ENCODE measurements around the gene CLP1.

CLP1 gene

GRCh38 chr11:57643802-57644201 is 13.8 kb upstream of the CLP1 start:
- Histone ChIP-seq H3K27me3 (ENCODE audit: insufficient read depth, low read length, poor library complexity) (no peaks in the 10 kb centered on the region), H3K23ac (ENCODE audit: low read length) (no peak overlapping the region), H3K36me3 (ENCODE audit: control insufficient read depth, insufficient read depth, low read length) (peaks cover 2% of the 10 kb centered on the region), H4K8ac (ENCODE audit: low read depth, low read length) (no peak overlapping the region), H2BK120ac (ENCODE audit: low read depth, low read length) (no peak overlapping the region), H2BK15ac (replicated peaks; ENCODE audit: low read depth) (no peak overlapping the region), H3K4me3 (ENCODE audit: low read length) (no peak overlapping the region), H3K18ac (ENCODE audit: low read length) (no peak overlapping the region), H3K4ac (ENCODE audit: low read depth, low read length) (no peak overlapping the region), H3K79me1 (ENCODE audit: low read length) (peaks cover 16% of the 10 kb centered on the region), H3K9ac (ENCODE audit: low read length) (no peak overlapping the region), H3K56ac (ENCODE audit: low read length) (no peak overlapping the region), H3K4me2 (ENCODE audit: low read length) (no peak overlapping the region), H3K4me1 (ENCODE audit: control insufficient read depth, low read depth, low read length) (peaks cover 30% of the 10 kb centered on the region), H3K27ac (ENCODE audit: low read depth, low read length) (no peak overlapping the region), H4K5ac (ENCODE audit: low read length) (no peak overlapping the region), H3K79me2 (ENCODE audit: control insufficient read depth, insufficient read depth, low read length) (peaks cover 29% of the 10 kb centered on the region), H2BK5ac (ENCODE audit: low read length) (no peak overlapping the region), H2AK5ac (ENCODE audit: low read length) (no peak overlapping the region)
- peak; percentile 53 for DNase-seq
- WGBS (ENCODE audit: extremely low coverage, insufficient coverage, low lambda C conversion rate) = no CpG with 5 or more reads among the region's 3 CpGs

- H3K79me2 ChIP-seq (ENCODE audit: control insufficient read depth, insufficient read depth, low read length) = peaks cover 22% of the 10 kb centered on the region
- H2BK5ac ChIP-seq (ENCODE audit: low read length) = no peak overlapping the region
- no CpG with 5 or more reads among the region's 17 CpGs for WGBS (ENCODE audit: extremely low coverage, insufficient coverage, low lambda C conversion rate)
- H3K79me1 ChIP-seq (ENCODE audit: low read length) = peaks cover 13% of the 10 kb centered on the region
- H3K23ac ChIP-seq (ENCODE audit: low read length) = no peak overlapping the region
- H3K27me3 ChIP-seq (ENCODE audit: insufficient read depth, low read length, poor library complexity) = no peaks in the 10 kb centered on the region
- H4K5ac ChIP-seq (ENCODE audit: low read length) = no peak overlapping the region
- H2BK120ac ChIP-seq (ENCODE audit: low read depth, low read length) = no peak overlapping the region
- H2BK15ac ChIP-seq (replicated peaks; ENCODE audit: low read depth) = no peak overlapping the region
- no peak overlapping the region for H3K4me3 ChIP-seq (ENCODE audit: low read length)
- peaks cover 2% of the 10 kb centered on the region for H3K36me3 ChIP-seq (ENCODE audit: control insufficient read depth, insufficient read depth, low read length)
- no peak overlapping the region for H3K18ac ChIP-seq (ENCODE audit: low read length)
- peaks cover 31% of the 10 kb centered on the region for H3K4me1 ChIP-seq (ENCODE audit: control insufficient read depth, low read depth, low read length)
- H3K4ac ChIP-seq (ENCODE audit: low read depth, low read length) = no peak overlapping the region
- peak; percentile 92 for DNase-seq
- peak overlapping the region; percentile 37 for H3K9ac ChIP-seq (ENCODE audit: low read length)
- H2AK5ac ChIP-seq (ENCODE audit: low read length) = no peak overlapping the region
- H4K8ac ChIP-seq (ENCODE audit: low read depth, low read length) = no peak overlapping the region
- H3K4me2 ChIP-seq (ENCODE audit: low read length) = no peak overlapping the region
- no peak overlapping the region for H3K27ac ChIP-seq (ENCODE audit: low read depth, low read length)
- no peak overlapping the region for H3K56ac ChIP-seq (ENCODE audit: low read length)
Measured at GRCh38 chr11:57644748-57645688, 12.5 kb upstream of the CLP1 start.

- H3K79me1 ChIP-seq (ENCODE audit: low read length) = peaks cover 13% of the 10 kb centered on the region
- H3K56ac ChIP-seq (ENCODE audit: low read length) = peak overlapping the region; percentile 3
- H3K4me2 ChIP-seq (ENCODE audit: low read length) = no peak overlapping the region
- H3K4ac ChIP-seq (ENCODE audit: low read depth, low read length) = no peak overlapping the region
- H3K4me3 ChIP-seq (ENCODE audit: low read length) = no peak overlapping the region
- H3K27ac ChIP-seq (ENCODE audit: low read depth, low read length) = no peak overlapping the region
- peaks cover 15% of the 10 kb centered on the region for H3K79me2 ChIP-seq (ENCODE audit: control insufficient read depth, insufficient read depth, low read length)
- H3K18ac ChIP-seq (ENCODE audit: low read length) = no peak overlapping the region
- H4K8ac ChIP-seq (ENCODE audit: low read depth, low read length) = no peak overlapping the region
- H2BK120ac ChIP-seq (ENCODE audit: low read depth, low read length) = no peak overlapping the region
- H2BK15ac ChIP-seq (replicated peaks; ENCODE audit: low read depth) = no peak overlapping the region
- peaks cover 33% of the 10 kb centered on the region for H3K4me1 ChIP-seq (ENCODE audit: control insufficient read depth, low read depth, low read length)
- no peak overlapping the region for H2AK5ac ChIP-seq (ENCODE audit: low read length)
- WGBS (ENCODE audit: extremely low coverage, insufficient coverage, low lambda C conversion rate) = no CpG with 5 or more reads among the region's 5 CpGs
- peak overlapping the region; percentile 21 for H3K9ac ChIP-seq (ENCODE audit: low read length)
- H2BK5ac ChIP-seq (ENCODE audit: low read length) = no peak overlapping the region
- H3K36me3 ChIP-seq (ENCODE audit: control insufficient read depth, insufficient read depth, low read length) = peaks cover 2% of the 10 kb centered on the region
- H3K27me3 ChIP-seq (ENCODE audit: insufficient read depth, low read length, poor library complexity) = no peaks in the 10 kb centered on the region
- no peak overlapping the region for H3K23ac ChIP-seq (ENCODE audit: low read length)
- H4K5ac ChIP-seq (ENCODE audit: low read length) = no peak overlapping the region
- peak; percentile 16 for DNase-seq
Measured at GRCh38 chr11:57645689-57646085, 11.9 kb upstream of the CLP1 start.

- H3K27me3 ChIP-seq (ENCODE audit: insufficient read depth, low read length, poor library complexity) = no peaks in the 10 kb centered on the region
- no peak overlapping the region for H3K4me3 ChIP-seq (ENCODE audit: low read length)
- H3K18ac ChIP-seq (ENCODE audit: low read length) = no peak overlapping the region
- no peak overlapping the region for H3K23ac ChIP-seq (ENCODE audit: low read length)
- no peak overlapping the region for H4K8ac ChIP-seq (ENCODE audit: low read depth, low read length)
- peaks cover 9% of the 10 kb centered on the region for H3K79me2 ChIP-seq (ENCODE audit: control insufficient read depth, insufficient read depth, low read length)
- no CpG with 5 or more reads among the region's 10 CpGs for WGBS (ENCODE audit: extremely low coverage, insufficient coverage, low lambda C conversion rate)
- peak overlapping the region; percentile 3 for H3K9ac ChIP-seq (ENCODE audit: low read length)
- no peak overlapping the region for H2AK5ac ChIP-seq (ENCODE audit: low read length)
- H3K4me2 ChIP-seq (ENCODE audit: low read length) = no peak overlapping the region
- no peak overlapping the region for H2BK15ac ChIP-seq (replicated peaks; ENCODE audit: low read depth)
- H3K36me3 ChIP-seq (ENCODE audit: control insufficient read depth, insufficient read depth, low read length) = peaks cover 2% of the 10 kb centered on the region
- no peak overlapping the region for H4K5ac ChIP-seq (ENCODE audit: low read length)
- H2BK5ac ChIP-seq (ENCODE audit: low read length) = no peak overlapping the region
- no peak for DNase-seq
- no peak overlapping the region for H2BK120ac ChIP-seq (ENCODE audit: low read depth, low read length)
- peaks cover 10% of the 10 kb centered on the region for H3K79me1 ChIP-seq (ENCODE audit: low read length)
- no peak overlapping the region for H3K56ac ChIP-seq (ENCODE audit: low read length)
- H3K27ac ChIP-seq (ENCODE audit: low read depth, low read length) = no peak overlapping the region
- H3K4ac ChIP-seq (ENCODE audit: low read depth, low read length) = no peak overlapping the region
- H3K4me1 ChIP-seq (ENCODE audit: control insufficient read depth, low read depth, low read length) = peaks cover 28% of the 10 kb centered on the region
Measured at GRCh38 chr11:57646194-57646798, 11.3 kb upstream of the CLP1 start.

- peak; percentile 60 for DNase-seq
- no peak overlapping the region for H3K4me3 ChIP-seq (ENCODE audit: low read length)
Measured at GRCh38 chr11:57646799-57647303, 10.7 kb upstream of the CLP1 start.

More at GRCh38 chr11:57646799-57647303, 10.7 kb upstream of the CLP1 start:
- Histone ChIP-seq H2BK5ac (ENCODE audit: low read length) (no peak overlapping the region), H3K4ac (ENCODE audit: low read depth, low read length) (no peak overlapping the region), H2BK120ac (ENCODE audit: low read depth, low read length) (no peak overlapping the region), H3K79me1 (ENCODE audit: low read length) (peaks cover 5% of the 10 kb centered on the region), H2BK15ac (replicated peaks; ENCODE audit: low read depth) (no peak overlapping the region), H4K5ac (ENCODE audit: low read length) (no peak overlapping the region), H3K36me3 (ENCODE audit: control insufficient read depth, insufficient read depth, low read length) (peaks cover under 1% of the 10 kb centered on the region), H3K79me2 (ENCODE audit: control insufficient read depth, insufficient read depth, low read length) (peaks cover 4% of the 10 kb centered on the region), H3K4me2 (ENCODE audit: low read length) (no peak overlapping the region), H3K4me1 (ENCODE audit: control insufficient read depth, low read depth, low read length) (peaks cover 24% of the 10 kb centered on the region), H3K23ac (ENCODE audit: low read length) (no peak overlapping the region), H4K8ac (ENCODE audit: low read depth, low read length) (no peak overlapping the region), H3K27me3 (ENCODE audit: insufficient read depth, low read length, poor library complexity) (no peaks in the 10 kb centered on the region), H2AK5ac (ENCODE audit: low read length) (no peak overlapping the region), H3K9ac (ENCODE audit: low read length) (peak overlapping the region; percentile 3), H3K56ac (ENCODE audit: low read length) (peak overlapping the region; percentile 25), H3K18ac (ENCODE audit: low read length) (no peak overlapping the region), H3K27ac (ENCODE audit: low read depth, low read length) (no peak overlapping the region)
- WGBS (ENCODE audit: extremely low coverage, insufficient coverage, low lambda C conversion rate) = no CpG with 5 or more reads among the region's 23 CpGs

Data from mesendoderm (in vitro differentiated cells).